AG04450 (cell line): ENCODE measurements around the gene SH3PXD2A. TPM values are rescaled to one million over a fixed set of nuclear protein-coding genes. Genes with fewer than 3 reads are reported as not detected.
"Not testable (repeated sequence)": the region's sequence is repeated elsewhere in the genome, so short reads cannot be mapped to it uniquely, and the experiment has no call there.

ENCODE experiments used
- CTCF ChIA-PET: fragments of 300-600, 350-600 bp; formaldehyde crosslinking; extraction: SDS; loops from one replicate; lab custom pipeline; 2022; ENCODE audit warnings: antibody characterized with exemption, inconsistent platforms; lab: Charles Lee
- POLR2A ChIA-PET: fragments of 350-600 bp; formaldehyde crosslinking; extraction: SDS; loops from one replicate; lab custom pipeline; 2021; ENCODE audit warnings: antibody characterized with exemption, inconsistent platforms; lab: Yijun Ruan, JAX
- DNase-seq: peaks from one replicate; pipeline ENCODE4 v3.0.0-alpha.2; 2011; ENCODE audit warnings: low read depth, low spot score
- H3K27ac ChIP-seq: one replicate; pipeline ENCODE4 v1.5.1; 2012; ENCODE audit warnings: low read depth, low read length, control low read depth
- H3K27me3 ChIP-seq: one replicate; pipeline ENCODE4 v1.6.0; 2012; ENCODE audit warnings: low read length; ENCODE audit not compliant: control insufficient read depth, insufficient read depth
- H3K4me3 ChIP-seq: 2 replicates; pipeline ENCODE4 v1.5.1; 2011; ENCODE audit warnings: mild to moderate bottlenecking, low read depth, low read length, control low read depth
- H3K9me3 ChIP-seq: 2 replicates; pipeline ENCODE4 v1.5.1; 2012; ENCODE audit warnings: low read length; ENCODE audit not compliant: control insufficient read depth, insufficient read depth
- polyA plus RNA-seq: library from polyadenylated mRNA; depleted of rRNA; stranded (reverse); fragments of >200 nt; gene quantifications from 2 replicates; pipeline ENCODE4 v1.2.3, GENCODE V29; 2011
- TF ChIP-seq, protein P1 (sequence below): IDR thresholded peaks from 2 replicates; pipeline ENCODE4 v1.5.1; 2011; ENCODE audit warnings: low read depth, low read length, control low read depth, inconsistent platforms

SH3PXD2A gene
- polyA plus RNA-seq, 1 experiment: 22.9 TPM

DNA sequence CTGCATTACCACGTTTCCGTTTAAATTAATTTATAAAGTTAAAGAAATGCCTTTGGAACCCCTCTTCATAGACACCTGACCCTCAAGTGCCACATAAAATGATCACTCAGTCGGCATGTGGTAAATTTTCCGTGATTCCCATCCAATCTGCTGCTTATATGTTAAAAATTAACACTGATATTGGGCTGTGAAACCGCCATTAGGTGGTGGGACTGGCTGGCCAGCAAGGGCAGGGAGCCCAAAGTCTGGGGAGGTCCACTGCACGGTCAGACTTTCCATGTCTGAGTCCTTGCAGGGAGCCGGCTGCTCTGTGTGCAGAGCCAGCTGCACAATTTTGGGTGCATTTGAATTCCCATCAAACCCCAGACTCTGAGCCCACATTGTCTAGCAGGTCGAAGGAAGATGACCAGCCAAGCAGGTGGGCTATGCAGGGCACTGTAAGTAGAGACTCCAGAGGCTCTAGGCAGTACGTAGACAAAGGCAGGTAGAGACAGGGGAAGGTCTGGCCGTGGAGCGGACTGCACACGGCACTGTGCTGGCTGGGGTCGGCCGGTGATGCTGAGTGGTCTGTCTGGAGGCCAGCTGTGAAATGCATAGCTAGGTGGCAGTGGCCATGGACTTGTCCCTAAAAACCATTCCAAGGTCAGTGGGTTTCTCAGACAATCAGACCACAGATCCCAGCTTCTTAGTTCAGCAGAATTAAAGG lies 122.9 kb downstream of the SH3PXD2A start:
- CTCF ChIA-PET: interaction anchor here (1.5 kb wide), 1 partner anchor 19 kb away, joined by 5 read pairs; no protein-coding TSS in a partner anchor
- no peak overlapping the region for H3K4me3 ChIP-seq
- POLR2A ChIA-PET: no interaction called here
- no peak overlapping the region for H3K27ac ChIP-seq
- H3K27me3 ChIP-seq: no peaks in the 10 kb centered on the region
- DNase-seq: no peak
- H3K9me3 ChIP-seq: no peaks in the 10 kb centered on the region
- TF ChIP-seq, protein P1, sequence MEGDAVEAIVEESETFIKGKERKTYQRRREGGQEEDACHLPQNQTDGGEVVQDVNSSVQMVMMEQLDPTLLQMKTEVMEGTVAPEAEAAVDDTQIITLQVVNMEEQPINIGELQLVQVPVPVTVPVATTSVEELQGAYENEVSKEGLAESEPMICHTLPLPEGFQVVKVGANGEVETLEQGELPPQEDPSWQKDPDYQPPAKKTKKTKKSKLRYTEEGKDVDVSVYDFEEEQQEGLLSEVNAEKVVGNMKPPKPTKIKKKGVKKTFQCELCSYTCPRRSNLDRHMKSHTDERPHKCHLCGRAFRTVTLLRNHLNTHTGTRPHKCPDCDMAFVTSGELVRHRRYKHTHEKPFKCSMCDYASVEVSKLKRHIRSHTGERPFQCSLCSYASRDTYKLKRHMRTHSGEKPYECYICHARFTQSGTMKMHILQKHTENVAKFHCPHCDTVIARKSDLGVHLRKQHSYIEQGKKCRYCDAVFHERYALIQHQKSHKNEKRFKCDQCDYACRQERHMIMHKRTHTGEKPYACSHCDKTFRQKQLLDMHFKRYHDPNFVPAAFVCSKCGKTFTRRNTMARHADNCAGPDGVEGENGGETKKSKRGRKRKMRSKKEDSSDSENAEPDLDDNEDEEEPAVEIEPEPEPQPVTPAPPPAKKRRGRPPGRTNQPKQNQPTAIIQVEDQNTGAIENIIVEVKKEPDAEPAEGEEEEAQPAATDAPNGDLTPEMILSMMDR: no peak

GRCh38 chr10:103731609-103732270 lies 123.6 kb downstream of the SH3PXD2A start:
- ChIA-PET CTCF (no interaction called here), POLR2A (no interaction called here)
- Histone ChIP-seq H3K9me3 (no peaks in the 10 kb centered on the region), H3K4me3 (no peak overlapping the region), H3K27me3 (no peaks in the 10 kb centered on the region), H3K27ac (no peak overlapping the region)
- TF ChIP-seq, protein P1: no peak
- no peak for DNase-seq

GRCh38 chr10:103731026-103731425 lies 124.3 kb downstream of the SH3PXD2A start:
- H3K9me3 ChIP-seq, CTCF ChIA-PET, DNase-seq, H3K4me3 ChIP-seq, H3K27me3 ChIP-seq, POLR2A ChIA-PET, H3K27ac ChIP-seq: not testable (repeated sequence)

- TF ChIP-seq, protein P1: no peak
- CTCF ChIA-PET: no interaction called here
- DNase-seq: no peak
- Histone ChIP-seq H3K9me3 (no peaks in the 10 kb centered on the region), H3K27me3 (no peaks in the 10 kb centered on the region), H3K4me3 (no peak overlapping the region), H3K27ac (no peak overlapping the region)
- POLR2A ChIA-PET: no interaction called here
These were observed 125.5 kb downstream of the SH3PXD2A start for GRCh38 chr10:103729851-103730250.

GRCh38 chr10:103727991-103728689 lies 127.2 kb downstream of the SH3PXD2A start:
- Histone ChIP-seq H3K27ac (no peak overlapping the region), H3K4me3 (no peak overlapping the region), H3K27me3 (no peaks in the 10 kb centered on the region), H3K9me3 (no peaks in the 10 kb centered on the region)
- no peak for DNase-seq
- ChIA-PET POLR2A (no interaction called here), CTCF (interaction anchor here (0.9 to 1.5 kb wide), 2 partner anchors 16 to 157 kb away, joined by 3 to 5 read pairs; no protein-coding TSS in a partner anchor)
- TF ChIP-seq, protein P1: no peak
